Astrocyte of the cerebellum (primary cell): ENCODE results near the gene ACOXL.

Experiments
- DNase-seq: peaks from one replicate; pipeline ENCODE4 v3.0.0-alpha.2; 2011; ENCODE audit warnings: low read depth
- H3K4me3 ChIP-seq: 2 replicates; pipeline ENCODE4 v1.5.1; 2011; ENCODE audit warnings: mild to moderate bottlenecking, low read depth, low read length, moderate library complexity
- CTCF ChIP-seq: IDR thresholded peaks from 2 replicates; pipeline ENCODE4 v1.5.1; 2012; ENCODE audit warnings: low read length, low read depth, moderate library complexity, mild to moderate bottlenecking; ENCODE audit errors: missing control alignments
- in situ Hi-C: cut with HindIII; loops from 2 replicates; pipeline ENCODE4 v1.10.0; 2017; ENCODE audit warnings: low sequenced_read_pairs

The ACOXL gene

GRCh38 chr2:111035830-111036441 lies 303.6 kb downstream of the ACOXL start:
- DNase-seq: no peak
- H3K4me3 ChIP-seq: no peak overlapping the region
- TF ChIP-seq CTCF: no peak
- in situ Hi-C loops: no loop called here

GRCh38 chr2:111037128-111037527 lies 304.8 kb downstream of the ACOXL start:
- no peak for TF ChIP-seq CTCF
- no peak for DNase-seq
- in situ Hi-C loops: no loop called here

GRCh38 chr2:111039628-111040383 lies 307.4 kb downstream of the ACOXL start:
- no peak for DNase-seq
- TF ChIP-seq CTCF: no peak
- in situ Hi-C loops: no loop called here
- H3K4me3 ChIP-seq: no peak overlapping the region

More at GRCh38 chr2:111037128-111037527, 304.8 kb downstream of the ACOXL start:
- no peak overlapping the region for H3K4me3 ChIP-seq

- H3K4me3 ChIP-seq: no peak overlapping the region
- in situ Hi-C loops: no loop called here
- no peak for DNase-seq
- TF ChIP-seq CTCF: no peak
Measured at GRCh38 chr2:111041398-111042202, 309.2 kb downstream of the ACOXL start.

GRCh38 chr2:111042261-111042660 lies 309.9 kb downstream of the ACOXL start:
- H3K4me3 ChIP-seq: no peak overlapping the region
- DNase-seq: no peak
- in situ Hi-C loops: no loop called here
- TF ChIP-seq CTCF: no peak
